ENCODE data around the gene EPS15. TPM values are rescaled to one million over a fixed set of nuclear protein-coding genes. Genes with fewer than 3 reads are reported as not detected.

EPS15 gene
- total and polyA plus RNA-seq, 2 experiments from 2014 or later: 31.0 to 76.5 TPM

DNA sequence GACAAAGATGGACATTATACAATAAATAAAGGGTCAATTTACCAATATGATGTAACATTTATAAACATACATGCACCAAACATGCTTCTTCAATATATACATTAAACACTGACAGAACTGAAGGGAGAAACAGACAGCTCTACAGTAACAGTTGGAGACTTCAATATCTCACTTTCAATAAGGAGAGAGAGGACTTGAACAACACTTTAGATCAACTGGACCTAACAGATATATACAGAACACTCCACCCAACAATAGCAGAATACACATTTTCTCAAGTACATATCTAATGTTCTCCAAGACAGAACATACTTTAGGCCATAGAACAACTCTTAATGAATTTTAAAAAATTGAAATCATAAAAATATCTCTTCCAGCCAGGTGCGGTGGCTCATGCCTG, 138.1 kb downstream of the EPS15 start (continued):
- TF ChIP-seq, protein P1, sequence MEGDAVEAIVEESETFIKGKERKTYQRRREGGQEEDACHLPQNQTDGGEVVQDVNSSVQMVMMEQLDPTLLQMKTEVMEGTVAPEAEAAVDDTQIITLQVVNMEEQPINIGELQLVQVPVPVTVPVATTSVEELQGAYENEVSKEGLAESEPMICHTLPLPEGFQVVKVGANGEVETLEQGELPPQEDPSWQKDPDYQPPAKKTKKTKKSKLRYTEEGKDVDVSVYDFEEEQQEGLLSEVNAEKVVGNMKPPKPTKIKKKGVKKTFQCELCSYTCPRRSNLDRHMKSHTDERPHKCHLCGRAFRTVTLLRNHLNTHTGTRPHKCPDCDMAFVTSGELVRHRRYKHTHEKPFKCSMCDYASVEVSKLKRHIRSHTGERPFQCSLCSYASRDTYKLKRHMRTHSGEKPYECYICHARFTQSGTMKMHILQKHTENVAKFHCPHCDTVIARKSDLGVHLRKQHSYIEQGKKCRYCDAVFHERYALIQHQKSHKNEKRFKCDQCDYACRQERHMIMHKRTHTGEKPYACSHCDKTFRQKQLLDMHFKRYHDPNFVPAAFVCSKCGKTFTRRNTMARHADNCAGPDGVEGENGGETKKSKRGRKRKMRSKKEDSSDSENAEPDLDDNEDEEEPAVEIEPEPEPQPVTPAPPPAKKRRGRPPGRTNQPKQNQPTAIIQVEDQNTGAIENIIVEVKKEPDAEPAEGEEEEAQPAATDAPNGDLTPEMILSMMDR (conservative IDR thresholded peaks at IDR 0.05; ENCODE audit: low read depth in 2 of 2): no peak
- TF ChIP-seq ZNF114 (CRISPR knock-in tag; IDR thresholded peaks at IDR 0.05) (no peak), ZNF331 (CRISPR knock-in tag; IDR thresholded peaks at IDR 0.05; ENCODE audit: low read depth) (no peak)

DNA sequence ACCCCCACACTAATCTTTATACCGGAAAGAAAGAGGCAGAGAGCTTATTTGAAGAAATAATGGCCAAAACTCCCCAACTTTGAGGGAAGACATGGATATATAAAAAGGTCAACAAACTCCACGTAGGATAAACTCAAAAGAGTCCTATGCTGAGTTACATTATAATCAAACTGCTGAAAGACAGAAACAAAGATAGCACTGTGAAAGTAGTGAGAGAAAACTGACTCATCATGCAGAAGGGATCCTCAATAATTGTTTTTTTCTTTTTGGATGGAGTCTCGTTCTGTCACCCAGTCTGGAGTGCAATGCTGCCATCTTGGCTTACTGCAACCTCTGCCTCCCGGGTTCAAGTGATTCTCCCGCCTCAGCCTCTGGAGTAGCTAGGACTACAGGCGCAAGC, 140.2 kb downstream of the EPS15 start:
- no peaks in the 10 kb centered on the region for H3K9me2 ChIP-seq (ENCODE audit: insufficient read depth)
- no peak for DNase-seq (ENCODE audit: low spot score)
- Mint-ChIP-seq H3K27ac (no peak overlapping the region), H3K27me3 (ENCODE audit: insufficient read depth, low read depth, poor library complexity) (no peaks in the 10 kb centered on the region), H3K36me3 (ENCODE audit: low read depth) (peaks cover 79% of the 10 kb centered on the region), H3K4me3 (no peak overlapping the region), H3K4me1 (no peaks in the 10 kb centered on the region), H3K9me3 (peaks cover 18% of the 10 kb centered on the region; the same call in 2 of the 3 replicates)
- H3F3A ChIP-seq (replicated peaks; ENCODE audit: low read depth): no peaks in the 10 kb centered on the region
- no peaks in the 10 kb centered on the region for H3K4me1 ChIP-seq (ENCODE audit: insufficient read depth)
- no peak overlapping the region for H3K27ac ChIP-seq (ENCODE audit: low read depth)
- H3K4me2 ChIP-seq: no peak overlapping the region
- no peak for TF ChIP-seq JUNB (IDR thresholded peaks at IDR 0.05; ENCODE audit: unreplicated experiment)
- no peak for TF ChIP-seq EZH2 (IDR thresholded peaks at IDR 0.05; ENCODE audit: low read depth, unreplicated experiment)
- H3K27me3 ChIP-seq (ENCODE audit: insufficient read depth): no peaks in the 10 kb centered on the region
- H3K4me3 ChIP-seq: no peak overlapping the region
- H2AFZ ChIP-seq: no peak overlapping the region
- 0 out of 2 replicates have a peak, but pooled peaks cover 4% of the 10 kb centered on the region for H4K20me1 ChIP-seq (replicated peaks; ENCODE audit: insufficient read depth)
- peaks cover 4% of the 10 kb centered on the region; the same call in 1 of the 2 replicates for H3K36me3 ChIP-seq (ENCODE audit: insufficient read depth)
- H3K79me2 ChIP-seq (replicated peaks; ENCODE audit: insufficient read depth): peaks cover 5% of the 10 kb centered on the region; the same call in 1 of the 2 replicates
- ATAC-seq: no peak

DNA sequence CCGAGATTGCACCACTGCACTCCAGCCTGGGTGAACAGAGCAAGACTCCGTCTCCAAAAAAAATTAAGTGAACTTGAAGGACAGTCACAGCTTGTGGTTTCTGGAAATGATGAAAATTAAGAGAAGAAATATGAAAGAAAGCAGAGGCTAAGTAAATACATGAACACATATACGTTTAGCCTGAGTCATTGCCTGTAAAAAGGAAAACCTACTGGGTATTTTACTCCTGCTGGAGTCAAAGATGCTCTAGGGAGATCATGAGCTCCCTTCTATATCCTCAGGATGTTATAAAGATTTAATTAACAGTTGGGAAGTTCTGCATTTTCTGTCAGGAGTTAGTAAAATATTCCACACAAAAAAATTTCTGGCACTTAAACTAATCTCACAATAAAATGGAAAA, 145.2 kb downstream of the EPS15 start:
- no peak overlapping the region for H3K4me2 ChIP-seq
- no peak overlapping the region for H3K4me3 ChIP-seq
- peaks cover 11% of the 10 kb centered on the region; the same call in 1 of the 2 replicates for H3K36me3 ChIP-seq (ENCODE audit: insufficient read depth)
- no peaks in the 10 kb centered on the region; the same call in 1 of the 2 replicates for H3K79me2 ChIP-seq (replicated peaks; ENCODE audit: insufficient read depth)
- Mint-ChIP-seq H3K36me3 (ENCODE audit: low read depth) (peaks cover 44% of the 10 kb centered on the region), H3K4me1 (no peaks in the 10 kb centered on the region), H3K27me3 (ENCODE audit: insufficient read depth, low read depth, poor library complexity) (no peaks in the 10 kb centered on the region), H3K27ac (no peak overlapping the region), H3K9me3 (no peaks in the 10 kb centered on the region), H3K4me3 (no peak overlapping the region)
- no peak overlapping the region for H2AFZ ChIP-seq
- H3K4me1 ChIP-seq (ENCODE audit: insufficient read depth): no peaks in the 10 kb centered on the region
- TF ChIP-seq JUNB (IDR thresholded peaks at IDR 0.05; ENCODE audit: unreplicated experiment) (no peak), NANOG (IDR thresholded peaks at IDR 0.05; ENCODE audit: borderline replicate concordance) (no peak), POLR2AphosphoS5 (IDR thresholded peaks at IDR 0.05; ENCODE audit: low read depth) (no peak)
- TF ChIP-seq, protein P2, sequence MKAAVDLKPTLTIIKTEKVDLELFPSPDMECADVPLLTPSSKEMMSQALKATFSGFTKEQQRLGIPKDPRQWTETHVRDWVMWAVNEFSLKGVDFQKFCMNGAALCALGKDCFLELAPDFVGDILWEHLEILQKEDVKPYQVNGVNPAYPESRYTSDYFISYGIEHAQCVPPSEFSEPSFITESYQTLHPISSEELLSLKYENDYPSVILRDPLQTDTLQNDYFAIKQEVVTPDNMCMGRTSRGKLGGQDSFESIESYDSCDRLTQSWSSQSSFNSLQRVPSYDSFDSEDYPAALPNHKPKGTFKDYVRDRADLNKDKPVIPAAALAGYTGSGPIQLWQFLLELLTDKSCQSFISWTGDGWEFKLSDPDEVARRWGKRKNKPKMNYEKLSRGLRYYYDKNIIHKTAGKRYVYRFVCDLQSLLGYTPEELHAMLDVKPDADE (IDR thresholded peaks at IDR 0.05): no peak
- TF ChIP-seq, protein P3, sequence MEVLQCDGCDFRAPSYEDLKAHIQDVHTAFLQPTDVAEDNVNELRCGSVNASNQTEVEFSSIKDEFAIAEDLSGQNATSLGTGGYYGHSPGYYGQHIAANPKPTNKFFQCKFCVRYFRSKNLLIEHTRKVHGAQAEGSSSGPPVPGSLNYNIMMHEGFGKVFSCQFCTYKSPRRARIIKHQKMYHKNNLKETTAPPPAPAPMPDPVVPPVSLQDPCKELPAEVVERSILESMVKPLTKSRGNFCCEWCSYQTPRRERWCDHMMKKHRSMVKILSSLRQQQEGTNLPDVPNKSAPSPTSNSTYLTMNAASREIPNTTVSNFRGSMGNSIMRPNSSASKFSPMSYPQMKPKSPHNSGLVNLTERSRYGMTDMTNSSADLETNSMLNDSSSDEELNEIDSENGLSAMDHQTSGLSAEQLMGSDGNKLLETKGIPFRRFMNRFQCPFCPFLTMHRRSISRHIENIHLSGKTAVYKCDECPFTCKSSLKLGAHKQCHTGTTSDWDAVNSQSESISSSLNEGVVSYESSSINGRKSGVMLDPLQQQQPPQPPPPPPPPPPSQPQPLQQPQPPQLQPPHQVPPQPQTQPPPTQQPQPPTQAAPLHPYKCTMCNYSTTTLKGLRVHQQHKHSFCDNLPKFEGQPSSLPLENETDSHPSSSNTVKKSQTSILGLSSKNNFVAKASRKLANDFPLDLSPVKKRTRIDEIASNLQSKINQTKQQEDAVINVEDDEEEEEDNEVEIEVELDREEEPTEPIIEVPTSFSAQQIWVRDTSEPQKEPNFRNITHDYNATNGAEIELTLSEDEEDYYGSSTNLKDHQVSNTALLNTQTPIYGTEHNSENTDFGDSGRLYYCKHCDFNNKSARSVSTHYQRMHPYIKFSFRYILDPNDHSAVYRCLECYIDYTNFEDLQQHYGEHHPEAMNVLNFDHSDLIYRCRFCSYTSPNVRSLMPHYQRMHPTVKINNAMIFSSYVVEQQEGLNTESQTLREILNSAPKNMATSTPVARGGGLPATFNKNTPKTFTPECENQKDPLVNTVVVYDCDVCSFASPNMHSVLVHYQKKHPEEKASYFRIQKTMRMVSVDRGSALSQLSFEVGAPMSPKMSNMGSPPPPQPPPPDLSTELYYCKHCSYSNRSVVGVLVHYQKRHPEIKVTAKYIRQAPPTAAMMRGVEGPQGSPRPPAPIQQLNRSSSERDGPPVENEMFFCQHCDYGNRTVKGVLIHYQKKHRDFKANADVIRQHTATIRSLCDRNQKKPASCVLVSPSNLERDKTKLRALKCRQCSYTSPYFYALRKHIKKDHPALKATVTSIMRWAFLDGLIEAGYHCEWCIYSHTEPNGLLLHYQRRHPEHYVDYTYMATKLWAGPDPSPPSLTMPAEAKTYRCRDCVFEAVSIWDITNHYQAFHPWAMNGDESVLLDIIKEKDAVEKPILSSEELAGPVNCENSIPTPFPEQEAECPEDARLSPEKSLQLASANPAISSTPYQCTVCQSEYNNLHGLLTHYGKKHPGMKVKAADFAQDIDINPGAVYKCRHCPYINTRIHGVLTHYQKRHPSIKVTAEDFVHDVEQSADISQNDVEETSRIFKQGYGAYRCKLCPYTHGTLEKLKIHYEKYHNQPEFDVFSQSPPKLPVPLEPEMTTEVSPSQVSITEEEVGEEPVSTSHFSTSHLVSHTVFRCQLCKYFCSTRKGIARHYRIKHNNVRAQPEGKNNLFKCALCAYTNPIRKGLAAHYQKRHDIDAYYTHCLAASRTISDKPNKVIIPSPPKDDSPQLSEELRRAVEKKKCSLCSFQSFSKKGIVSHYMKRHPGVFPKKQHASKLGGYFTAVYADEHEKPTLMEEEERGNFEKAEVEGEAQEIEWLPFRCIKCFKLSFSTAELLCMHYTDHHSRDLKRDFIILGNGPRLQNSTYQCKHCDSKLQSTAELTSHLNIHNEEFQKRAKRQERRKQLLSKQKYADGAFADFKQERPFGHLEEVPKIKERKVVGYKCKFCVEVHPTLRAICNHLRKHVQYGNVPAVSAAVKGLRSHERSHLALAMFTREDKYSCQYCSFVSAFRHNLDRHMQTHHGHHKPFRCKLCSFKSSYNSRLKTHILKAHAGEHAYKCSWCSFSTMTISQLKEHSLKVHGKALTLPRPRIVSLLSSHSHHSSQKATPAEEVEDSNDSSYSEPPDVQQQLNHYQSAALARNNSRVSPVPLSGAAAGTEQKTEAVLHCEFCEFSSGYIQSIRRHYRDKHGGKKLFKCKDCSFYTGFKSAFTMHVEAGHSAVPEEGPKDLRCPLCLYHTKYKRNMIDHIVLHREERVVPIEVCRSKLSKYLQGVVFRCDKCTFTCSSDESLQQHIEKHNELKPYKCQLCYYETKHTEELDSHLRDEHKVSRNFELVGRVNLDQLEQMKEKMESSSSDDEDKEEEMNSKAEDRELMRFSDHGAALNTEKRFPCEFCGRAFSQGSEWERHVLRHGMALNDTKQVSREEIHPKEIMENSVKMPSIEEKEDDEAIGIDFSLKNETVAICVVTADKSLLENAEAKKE (CRISPR knock-in tag; IDR thresholded peaks at IDR 0.05): no peak
- no peaks in the 10 kb centered on the region for H3K9me2 ChIP-seq (ENCODE audit: insufficient read depth)
- no peak overlapping the region for H3K27ac ChIP-seq (ENCODE audit: low read depth)
- ATAC-seq: no peak
- H4K20me1 ChIP-seq (replicated peaks; ENCODE audit: insufficient read depth): no peaks in the 10 kb centered on the region
- no peak for DNase-seq (ENCODE audit: low spot score)
- no peaks in the 10 kb centered on the region for H3F3A ChIP-seq (replicated peaks; ENCODE audit: low read depth)
- H3K27me3 ChIP-seq (ENCODE audit: insufficient read depth): no peaks in the 10 kb centered on the region
